Endothelial cell of umbilical vein (primary cell): ENCODE data around the gene AJAP1. TPM values are rescaled to one million over a fixed set of nuclear protein-coding genes. Genes with fewer than 3 reads are reported as not detected.

Source experiments
- BruUV-seq: library from RNA; stranded (reverse); fragments of 400-500 nt; replicated peaks from 2 replicates; lab custom pipeline; 2021; lab: Mats Ljungman, UMichigan
- CTCF ChIA-PET: fragments of 300-600, 350-600 bp; sonication (Branson Sonifier 250); formaldehyde crosslinking; loops from one replicate; lab custom pipeline; 2021; ENCODE audit warnings: antibody characterized with exemption, inconsistent platforms; lab: Charles Lee
- POLR2A ChIA-PET: fragments of 300-600, 350-600 bp; sonication (Branson Sonifier 250); formaldehyde crosslinking; loops from one replicate; lab custom pipeline; 2021; ENCODE audit warnings: antibody characterized with exemption, inconsistent platforms; lab: Charles Lee
- DNase-seq: peaks from one replicate; pipeline ENCODE4 v3.0.0-alpha.2; 2011; ENCODE audit warnings: low read depth, low spot score
- FAIRE-seq: peaks from 2 replicates; lab custom pipeline; 2011; peaks lifted over from hg19 to GRCh38; lab: Jason Lieb, UNC
- H2AFZ ChIP-seq: 2 replicates; pipeline ENCODE4 v1.6.0; 2012; ENCODE audit warnings: low read depth, low read length, control low read depth, inconsistent platforms
- H3K27ac ChIP-seq: 2 replicates; pipeline ENCODE4 v1.5.1; 2011; ENCODE audit warnings: low read depth, mild to moderate bottlenecking, control low read depth, low read length, moderate library complexity; ENCODE audit not compliant: insufficient read depth
- H3K27me3 ChIP-seq, 2 experiments: 2 replicates each; pipeline versions ENCODE4 v1.6.0 to v1.6.1; 2011; ENCODE audit warnings: low read length in 2 of 2, mixed read lengths in 1 of 2; ENCODE audit not compliant: control insufficient read depth in 2 of 2, insufficient read depth in 2 of 2
- H3K36me3 ChIP-seq, 2 experiments: 2 replicates in 1 of 2; 3 replicates in 1 of 2; pipeline ENCODE4 v1.5.1; 2011; ENCODE audit warnings: low read length in 2 of 2, mild to moderate bottlenecking in 1 of 2, moderate library complexity in 1 of 2; ENCODE audit not compliant: control insufficient read depth in 2 of 2, insufficient read depth in 2 of 2; ENCODE audit errors: extremely low read depth in 1 of 2
- H3K4me1 ChIP-seq: 3 replicates; pipeline ENCODE4 v1.5.1; 2011; ENCODE audit warnings: mild to moderate bottlenecking, low read length; ENCODE audit not compliant: control insufficient read depth, insufficient read depth; ENCODE audit errors: extremely low read depth
- H3K4me2 ChIP-seq: 2 replicates; pipeline ENCODE4 v1.6.1; 2011; ENCODE audit warnings: low read length, control low read depth, mixed read lengths; ENCODE audit not compliant: insufficient read depth
- H3K4me3 ChIP-seq, 3 experiments: fragments of 200-600 bp in 1 of 3; sonication (generic), shearing (Covaris generic) in 1 of 3; replicated peaks in 1 of 3; 2 replicates each; pipeline ENCODE4 v1.5.1; 2011 to 2016; ENCODE audit warnings: control low read depth in 3 of 3, low read length in 3 of 3, mild to moderate bottlenecking in 2 of 3, inconsistent platforms in 1 of 3, low read depth in 1 of 3, moderate library complexity in 1 of 3; ENCODE audit not compliant: insufficient read depth in 1 of 3
- H3K79me2 ChIP-seq: 2 replicates; pipeline ENCODE4 v1.6.0; 2012; ENCODE audit warnings: low read length, inconsistent platforms; ENCODE audit not compliant: control insufficient read depth, insufficient read depth
- H3K9ac ChIP-seq: replicated peaks from 2 replicates; pipeline ENCODE3; 2011; ENCODE audit warnings: low read length, control low read depth; ENCODE audit not compliant: insufficient read depth; ENCODE audit errors: extremely low read depth
- H3K9me1 ChIP-seq: replicated peaks from 3 replicates; pipeline ENCODE4 v1.6.0; 2011; ENCODE audit warnings: mild to moderate bottlenecking, low read length; ENCODE audit not compliant: control insufficient read depth, insufficient read depth; ENCODE audit errors: extremely low read depth
- H3K9me3 ChIP-seq: replicated peaks from 2 replicates; pipeline ENCODE4 v1.5.1; 2012; ENCODE audit warnings: low read length, inconsistent platforms; ENCODE audit not compliant: control insufficient read depth, insufficient read depth
- H4K20me1 ChIP-seq: replicated peaks from 2 replicates; pipeline ENCODE3; 2011; ENCODE audit warnings: mild to moderate bottlenecking, low read length; ENCODE audit not compliant: control insufficient read depth, insufficient read depth; ENCODE audit errors: extremely low read depth
- CTCF ChIP-seq, 2 donors: IDR thresholded peaks; 1 replicate in 1 of 2; 2 replicates in 1 of 2; pipeline ENCODE4 v1.5.1; 2011; ENCODE audit warnings: low read length in 2 of 2, mild to moderate bottlenecking in 2 of 2, moderate library complexity in 2 of 2, control low read depth in 1 of 2, inconsistent platforms in 1 of 2, low read depth in 1 of 2; ENCODE audit not compliant: insufficient read depth in 1 of 2; ENCODE audit errors: extremely low read depth in 1 of 2
- EZH2 ChIP-seq: IDR thresholded peaks from 2 replicates; pipeline ENCODE4 v1.6.1; 2012; ENCODE audit warnings: borderline replicate concordance, low read depth, mild to moderate bottlenecking, moderate library complexity, low read length, inconsistent platforms; ENCODE audit not compliant: severe bottlenecking
- FOS ChIP-seq: IDR thresholded peaks from 2 replicates; pipeline ENCODE4 v1.6.1; 2011; ENCODE audit warnings: mild to moderate bottlenecking, low read length, moderate library complexity, borderline replicate concordance; ENCODE audit not compliant: insufficient read depth
- GATA2 ChIP-seq: IDR thresholded peaks from 2 replicates; pipeline ENCODE4 v1.7.0; 2011; ENCODE audit warnings: low read depth, mild to moderate bottlenecking, moderate library complexity, mixed read lengths, low read length; ENCODE audit not compliant: insufficient read length, insufficient read depth
- JUN ChIP-seq: IDR thresholded peaks from 2 replicates; pipeline ENCODE4 v1.6.1; 2011; ENCODE audit warnings: borderline replicate concordance, low read depth; ENCODE audit not compliant: insufficient read length, insufficient read depth
- MAX ChIP-seq: IDR thresholded peaks from 2 replicates; pipeline ENCODE4 v1.6.1; 2011; ENCODE audit not compliant: insufficient read depth, insufficient read length
- MYC ChIP-seq: IDR thresholded peaks from one replicate; pipeline ENCODE4 v1.6.1; 2011; ENCODE audit warnings: mild to moderate bottlenecking, low read depth, low read length
- POLR2A ChIP-seq: IDR thresholded peaks from 2 replicates; pipeline ENCODE4 v1.6.1; 2012; ENCODE audit warnings: low read depth, mild to moderate bottlenecking, control low read depth, low read length
- POLR2AphosphoS5 ChIP-seq: IDR thresholded peaks from 2 replicates; pipeline ENCODE4 v1.6.1; 2012; ENCODE audit warnings: low read depth, mild to moderate bottlenecking, control low read depth, low read length, moderate library complexity; ENCODE audit not compliant: insufficient read depth
- dilution Hi-C: fragments of 300-500 bp; cut with MboI; formaldehyde crosslinking; loops from one replicate; pipeline ENCODE4 v1.15.0; 2019; ENCODE audit warnings: low sequenced_read_pairs; ENCODE audit not compliant: extremely low pct_ligation_motif_present
- intact Hi-C: fragments of 100-400 bp; cut with micrococcal nuclease; formaldehyde crosslinking; loops from one replicate; pipeline ENCODE4 v1.10.0; 2022
- polyA plus RNA-seq, 4 experiments: library from polyadenylated mRNA; depleted of rRNA in 3 of 4; stranded (reverse) in 3 of 4; unstranded in 1 of 4; fragments of >200 nt; gene quantifications; 2 replicates each; pipeline versions ENCODE4 v1.2.1 to v1.2.3, GENCODE V29; 2011 to 2012; ENCODE audit warnings: missing spikeins in 1 of 4
- total RNA-seq: library from RNA; stranded (reverse); gene quantifications from 2 replicates; pipeline ENCODE4 v1.2.3, GENCODE V29; 2021

AJAP1 gene
- total and polyA plus RNA-seq, 2 donors (not counting 3 experiments of a cell fraction or from before 2014, with no cell fraction given), result not detected

DNA sequence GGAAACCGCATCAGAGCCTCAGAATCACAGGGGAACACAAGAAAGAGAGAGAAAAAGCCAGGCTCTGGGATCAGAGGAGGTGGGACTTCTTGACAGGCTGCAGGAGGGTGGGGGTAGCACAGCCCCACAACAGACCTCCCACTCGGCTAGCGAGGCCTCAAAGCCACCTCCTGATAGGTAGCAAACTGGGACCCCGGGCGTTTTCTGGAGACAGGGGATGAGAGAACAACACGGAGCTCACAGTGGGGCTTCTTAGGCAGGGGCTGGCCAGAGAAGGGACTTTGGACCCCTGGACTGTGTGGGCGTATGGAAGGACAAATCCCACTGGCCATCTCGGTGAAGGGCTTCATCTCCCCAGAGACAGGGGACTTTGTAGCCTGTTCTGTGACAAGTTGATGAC is 116.3 kb downstream of the AJAP1 start:
- DNase-seq (no peak), FAIRE-seq (no peak)
- Histone ChIP-seq H3K36me3 (no peaks in the 10 kb centered on the region), H3K9me1 (no peaks in the 10 kb centered on the region), H3K4me3 (no peak overlapping the region), H2AFZ (no peak overlapping the region), H3K79me2 (no peaks in the 10 kb centered on the region), H3K27ac (no peak overlapping the region), H3K4me1 (no peaks in the 10 kb centered on the region), H4K20me1 (no peaks in the 10 kb centered on the region), H3K4me2 (no peak overlapping the region), H3K9me3 (peaks cover 7% of the 10 kb centered on the region), H3K27me3 (no peaks in the 10 kb centered on the region), H3K9ac (no peak overlapping the region)
- ChIA-PET CTCF (no interaction called here), POLR2A (no interaction called here)
- no peak for TF ChIP-seq MAX
- no peak for TF ChIP-seq POLR2A
- no peak for TF ChIP-seq JUN
- no peak for TF ChIP-seq EZH2
- TF ChIP-seq GATA2, result no peak
- TF ChIP-seq CTCF (IDR thresholded peaks at IDR 0.05; ENCODE audit: extremely low read depth in 1 of 2, insufficient read depth in 1 of 2, low read depth in 1 of 2, low read length in 2 of 2), result no peak
- TF ChIP-seq FOS, result no peak
- no peak for TF ChIP-seq MYC
- TF ChIP-seq POLR2AphosphoS5, result no peak
- BruUV-seq, result no TSS peak
- dilution Hi-C loops (no loop called here), intact Hi-C loops (no loop called here)
